Fibroblast of skin of back (primary cell): ENCODE data around the gene SPRED2.
A peak's percentile ranks its signal among the peaks of the same experiment; 100 is the strongest.

Source experiments
- DNase-seq: peaks from one replicate; pipeline ENCODE4 v3.0.0-alpha.2; 2013

The SPRED2 gene

GRCh38 chr2:65438137-65438899, 5.9 kb upstream of the SPRED2 start:
- DNase-seq: no peak

GRCh38 chr2:65437392-65438135, 5.2 kb upstream of the SPRED2 start:
- no peak for DNase-seq

GRCh38 chr2:65436824-65437221, 4.4 kb upstream of the SPRED2 start:
- DNase-seq: no peak

GRCh38 chr2:65436169-65436823, 3.9 kb upstream of the SPRED2 start:
- DNase-seq: peak; percentile 92

GRCh38 chr2:65435625-65436168, 3.3 kb upstream of the SPRED2 start:
- peak; percentile 88 for DNase-seq

- no peak for DNase-seq
Measured at GRCh38 chr2:65434592-65435241, 2.3 kb upstream of the SPRED2 start.

GRCh38 chr2:65431421-65432226, 775 bp downstream of the SPRED2 start:
- peak; percentile 38 for DNase-seq

- DNase-seq: peak; percentile 72
Measured at GRCh38 chr2:65430603-65431420, 1.6 kb downstream of the SPRED2 start.

GRCh38 chr2:65429786-65430602, 2.4 kb downstream of the SPRED2 start:
- no peak for DNase-seq

GRCh38 chr2:65427532-65427931, 4.9 kb downstream of the SPRED2 start:
- DNase-seq: no peak

- no peak for DNase-seq
Measured at GRCh38 chr2:65425276-65425675, 7.1 kb downstream of the SPRED2 start.

- no peak for DNase-seq
Measured at GRCh38 chr2:65424391-65424790, 8.0 kb downstream of the SPRED2 start.

- no peak for DNase-seq
Measured at GRCh38 chr2:65421432-65421748, 11.0 kb downstream of the SPRED2 start.

- peak; percentile 61 for DNase-seq
Measured at GRCh38 chr2:65420712-65421431, 11.5 kb downstream of the SPRED2 start.

GRCh38 chr2:65417509-65418085, 14.8 kb downstream of the SPRED2 start:
- no peak for DNase-seq

GRCh38 chr2:65416945-65417344, 15.5 kb downstream of the SPRED2 start:
- DNase-seq: no peak

- DNase-seq: no peak
Measured at GRCh38 chr2:65416321-65416720, 16.1 kb downstream of the SPRED2 start.

- DNase-seq: no peak
Measured at GRCh38 chr2:65415091-65415490, 17.3 kb downstream of the SPRED2 start.

- DNase-seq: no peak
Measured at GRCh38 chr2:65413610-65414009, 18.8 kb downstream of the SPRED2 start.
